Myocyte (in vitro differentiated cells): ENCODE measurements around the gene CLEC9A. TPM values are rescaled to one million over a fixed set of nuclear protein-coding genes. Genes with fewer than 3 reads are reported as not detected.

Experiments
- DNase-seq: peaks from one replicate; pipeline ENCODE4 v3.0.0-alpha.2; 2012; ENCODE audit warnings: low read depth
- total RNA-seq: library from RNA; depleted of rRNA; stranded (reverse); fragments of >200 nt; gene quantifications from 2 replicates; pipeline ENCODE4 v1.2.3, GENCODE V29; 2014

CLEC9A gene
- total RNA-seq, 1 donor from 2014 or later, result not detected

- DNase-seq, result no peak
Measured at GRCh38 chr12:10065241-10065640, 34.8 kb downstream of the CLEC9A start.

- DNase-seq, result no peak
Measured at GRCh38 chr12:10067264-10067663, 36.8 kb downstream of the CLEC9A start.

DNA sequence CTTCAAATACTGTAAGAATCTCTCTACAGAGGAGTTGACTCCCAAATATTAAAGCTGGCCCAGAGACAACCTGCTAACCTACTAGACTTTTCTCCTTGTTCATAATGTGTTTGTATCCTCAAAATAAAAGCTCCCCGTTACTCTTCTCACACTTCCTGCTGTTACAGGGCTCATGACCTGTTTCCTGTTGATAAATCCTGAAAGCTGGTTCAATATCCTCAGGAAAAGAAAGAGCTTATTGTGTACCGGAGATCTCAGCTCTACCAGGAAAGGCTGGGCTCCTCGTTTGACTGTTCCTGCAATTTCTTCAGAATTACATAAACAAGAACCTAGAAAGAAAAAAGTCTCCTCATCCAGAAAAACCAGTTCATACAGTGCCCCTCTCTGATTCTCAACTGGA is 37.5 kb downstream of the CLEC9A start:
- DNase-seq, result no peak

GRCh38 chr12:10068644-10069043 is 38.2 kb downstream of the CLEC9A start:
- no peak for DNase-seq

- DNase-seq, result no peak
Measured at GRCh38 chr12:10069099-10069498, 38.6 kb downstream of the CLEC9A start.

GRCh38 chr12:10069976-10070375 is 39.5 kb downstream of the CLEC9A start:
- DNase-seq, result no peak

GRCh38 chr12:10070380-10070779 is 39.9 kb downstream of the CLEC9A start:
- DNase-seq, result no peak

GRCh38 chr12:10072131-10072530 is 41.6 kb downstream of the CLEC9A start:
- DNase-seq, result no peak

DNA sequence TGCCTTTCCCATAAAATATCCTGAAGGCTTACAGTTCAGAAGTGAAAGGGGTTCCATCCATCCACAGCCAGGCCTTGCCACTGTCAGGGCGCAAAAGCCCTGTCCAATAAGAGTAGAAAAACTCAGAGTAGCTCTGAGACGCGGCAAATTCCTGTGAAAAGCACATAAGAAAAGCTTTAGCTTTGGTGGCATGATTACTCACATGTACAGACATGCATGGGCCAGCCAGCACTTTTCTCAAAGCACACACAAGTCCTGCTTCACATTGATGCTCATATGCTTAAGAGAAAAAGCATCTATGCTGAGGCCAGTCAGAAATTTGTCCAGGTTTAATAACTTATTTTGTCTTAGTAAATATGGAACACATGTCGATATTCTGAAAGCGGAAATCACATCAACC is 42.8 kb downstream of the CLEC9A start:
- no peak for DNase-seq

DNA sequence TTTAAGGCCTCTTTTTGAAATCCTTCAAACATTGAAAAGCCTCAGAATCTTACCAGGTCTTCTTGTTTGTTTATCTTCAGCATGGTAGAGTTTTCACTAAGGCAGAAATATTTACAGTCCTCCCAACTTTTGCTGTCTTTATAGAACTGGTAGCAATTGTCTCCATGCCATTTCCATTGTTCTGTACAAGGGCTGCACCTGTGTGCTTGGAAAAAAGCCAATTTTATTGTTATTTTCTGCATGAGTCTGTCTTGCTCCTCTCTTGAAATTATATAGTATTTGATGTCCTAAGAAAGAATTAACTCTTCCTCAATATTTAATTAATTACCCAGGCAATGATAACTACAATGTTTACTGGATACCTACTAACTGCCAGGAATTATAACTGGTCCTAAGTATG is 45.0 kb downstream of the CLEC9A start:
- no peak for DNase-seq

DNA sequence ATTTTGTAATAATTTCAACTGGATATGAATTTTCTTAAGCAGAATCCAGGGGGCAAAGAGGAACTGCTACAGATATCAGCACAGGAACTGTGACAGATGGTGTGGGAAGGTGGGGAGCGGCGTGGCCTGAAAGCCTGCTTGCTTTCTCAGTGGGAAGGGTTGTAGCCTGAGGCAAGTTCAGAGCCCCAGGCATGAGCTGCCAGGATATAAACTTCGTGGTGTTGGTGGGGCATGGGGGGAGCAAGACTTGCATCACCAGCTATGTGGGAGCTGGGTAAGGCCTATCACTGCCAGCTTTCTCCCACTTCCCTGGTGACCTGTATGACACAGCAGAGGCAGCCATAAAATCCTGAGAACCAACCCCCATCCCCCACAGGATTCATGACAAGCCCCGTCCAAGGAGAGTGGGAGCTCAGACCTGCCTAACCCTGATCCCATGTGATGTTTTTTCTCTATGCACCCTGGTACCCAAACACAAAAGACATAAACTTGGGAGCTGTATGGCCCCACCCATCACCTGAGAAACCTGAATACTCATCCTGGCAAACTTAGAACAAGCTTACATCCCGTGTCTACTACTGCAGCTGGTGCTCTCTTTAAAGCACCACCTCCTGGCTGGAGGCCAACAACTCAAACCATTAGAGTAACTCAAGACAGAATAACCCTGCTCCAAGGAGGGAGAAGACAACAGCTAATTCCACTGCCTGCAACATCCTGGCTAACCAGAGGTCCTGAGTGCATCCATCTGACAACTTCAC is 51.8 kb downstream of the CLEC9A start:
- no peak for DNase-seq

DNA sequence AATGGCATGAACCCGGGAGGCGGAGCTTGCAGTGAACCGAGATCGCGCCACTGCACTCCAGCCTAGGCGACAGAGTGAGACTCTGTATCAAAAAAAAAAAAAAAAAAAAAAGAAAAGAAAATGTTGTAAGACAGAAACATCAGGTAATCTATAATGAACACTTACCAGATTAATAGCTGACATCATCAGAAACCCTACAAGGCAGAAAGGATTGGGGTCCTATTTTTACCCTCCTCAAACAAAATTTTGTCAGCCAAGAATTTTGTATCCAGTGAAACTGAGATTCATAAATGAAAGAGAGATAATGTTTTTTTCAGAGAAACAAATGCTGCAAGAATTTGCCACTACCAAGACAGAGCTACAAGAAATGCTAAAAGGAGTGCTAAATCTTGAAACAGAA is 54.3 kb downstream of the CLEC9A start:
- DNase-seq, result no peak

DNA sequence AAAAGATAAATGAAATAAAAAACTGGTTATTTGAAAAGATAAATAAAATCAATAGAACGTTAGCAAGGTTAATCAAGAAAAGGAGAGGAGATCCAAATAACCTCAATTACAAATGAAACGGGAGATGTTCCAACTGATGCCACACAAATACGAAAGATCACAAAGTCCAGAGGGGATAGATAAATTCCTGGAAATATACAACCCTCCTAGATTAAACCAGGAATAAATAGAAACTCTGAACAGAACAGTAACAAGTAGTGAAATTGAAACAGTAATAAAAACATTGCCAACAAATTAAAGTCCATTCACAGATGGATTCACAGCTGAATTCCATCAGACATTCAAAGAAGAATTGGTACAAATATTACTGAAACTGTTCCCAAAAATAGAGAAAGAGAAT is 55.9 kb downstream of the CLEC9A start:
- no peak for DNase-seq

DNA sequence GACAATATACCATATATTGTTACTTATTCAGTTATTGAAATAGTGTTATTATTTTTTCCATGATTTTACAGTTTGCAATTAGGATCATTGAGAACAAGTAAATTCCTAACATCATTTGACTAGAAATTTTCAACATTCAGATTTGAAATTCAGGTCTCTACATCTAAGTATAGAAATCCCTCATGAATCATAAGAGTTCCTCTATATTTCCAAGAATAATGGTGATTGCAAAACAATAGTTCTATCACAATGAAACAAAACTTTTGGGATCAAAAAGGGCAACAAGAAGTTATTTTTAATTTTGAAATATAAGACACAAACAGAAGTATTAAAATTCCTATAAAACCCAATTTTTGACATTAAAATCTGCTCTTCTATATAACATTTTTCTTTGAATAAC is 57.5 kb downstream of the CLEC9A start:
- no peak for DNase-seq

- DNase-seq, result no peak
Measured at GRCh38 chr12:10088955-10089900, 58.7 kb downstream of the CLEC9A start.

DNA sequence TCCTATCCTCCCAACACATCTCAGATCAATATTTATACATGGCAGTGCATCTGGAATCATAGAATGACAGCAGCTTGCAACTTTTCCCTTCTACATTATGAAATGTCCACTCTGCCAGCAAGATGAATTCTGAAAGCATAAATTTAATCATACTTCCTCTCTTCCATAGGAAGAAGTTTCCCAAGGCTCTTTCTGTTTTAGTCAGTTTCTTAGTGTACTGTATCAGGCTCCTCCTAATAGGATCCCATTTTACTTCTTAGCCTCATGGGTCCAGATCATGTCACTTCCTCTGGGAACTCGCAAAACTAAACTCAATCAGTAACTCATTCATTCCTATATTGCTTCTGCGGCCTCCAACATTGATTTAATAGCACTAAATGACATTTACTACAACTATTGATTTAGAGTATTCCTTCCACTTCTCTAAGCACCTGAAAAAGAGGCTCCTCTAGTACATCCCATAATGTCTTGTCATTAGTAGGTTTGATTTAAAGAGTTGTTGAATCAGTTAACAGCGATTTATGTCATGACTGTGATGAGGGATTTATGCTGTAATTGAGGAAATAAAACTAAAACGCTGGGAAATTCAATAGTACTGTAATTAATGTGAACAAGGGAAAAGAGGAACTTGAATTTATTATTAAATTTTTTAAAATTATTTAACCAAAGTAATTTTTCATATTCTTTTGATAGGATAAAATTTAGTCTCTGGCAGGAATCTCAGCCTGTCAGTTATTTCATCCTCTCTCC is 64.3 kb downstream of the CLEC9A start:
- DNase-seq, result no peak

DNA sequence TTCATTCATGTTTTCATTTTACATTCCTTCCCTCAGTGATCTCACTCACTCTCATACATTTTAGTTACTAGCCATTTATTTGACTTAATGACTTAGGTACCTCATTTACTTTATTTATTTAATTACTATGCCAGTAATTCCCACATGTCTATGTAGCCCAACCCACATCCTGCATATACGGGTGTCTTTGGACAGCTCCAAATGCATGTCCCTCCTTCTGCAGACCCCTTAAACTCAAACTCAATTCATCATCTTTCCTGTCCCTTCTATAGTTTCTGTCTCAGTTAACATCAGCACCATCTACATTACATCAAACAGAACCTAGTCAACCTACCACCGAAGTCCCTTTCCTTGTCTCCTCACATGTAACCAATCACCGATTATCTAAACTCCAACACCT is 65.5 kb downstream of the CLEC9A start:
- DNase-seq, result no peak

GRCh38 chr12:10097521-10097920 is 67.0 kb downstream of the CLEC9A start:
- no peak for DNase-seq

DNA sequence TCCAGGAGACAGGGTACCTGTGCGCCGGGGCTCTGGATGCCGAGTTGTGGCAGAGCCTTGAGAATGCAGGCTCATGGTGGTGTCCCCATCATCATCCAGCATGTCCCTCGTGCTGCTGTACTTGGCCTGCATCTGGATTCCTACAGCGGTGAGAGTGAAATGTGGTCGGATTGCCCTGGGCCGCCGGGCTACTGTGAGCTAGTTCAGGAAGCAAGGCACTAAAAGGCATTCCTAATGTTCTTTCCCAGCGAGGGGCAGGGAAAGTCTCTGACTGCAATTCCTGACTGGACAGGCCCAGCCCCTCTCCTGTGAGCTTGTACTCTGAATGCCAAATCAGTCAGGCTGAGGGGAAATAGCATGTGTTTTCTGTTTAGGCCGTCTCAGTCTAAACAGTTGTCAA is 68.3 kb downstream of the CLEC9A start, which contains the start of gene CLEC1A:
Gene CLEC1A, minus strand, starts transcription at position 195 of the 400 bp plus-strand sequence. Its CDS starts 63 bp downstream, at position 132.
- no peak for DNase-seq

DNA sequence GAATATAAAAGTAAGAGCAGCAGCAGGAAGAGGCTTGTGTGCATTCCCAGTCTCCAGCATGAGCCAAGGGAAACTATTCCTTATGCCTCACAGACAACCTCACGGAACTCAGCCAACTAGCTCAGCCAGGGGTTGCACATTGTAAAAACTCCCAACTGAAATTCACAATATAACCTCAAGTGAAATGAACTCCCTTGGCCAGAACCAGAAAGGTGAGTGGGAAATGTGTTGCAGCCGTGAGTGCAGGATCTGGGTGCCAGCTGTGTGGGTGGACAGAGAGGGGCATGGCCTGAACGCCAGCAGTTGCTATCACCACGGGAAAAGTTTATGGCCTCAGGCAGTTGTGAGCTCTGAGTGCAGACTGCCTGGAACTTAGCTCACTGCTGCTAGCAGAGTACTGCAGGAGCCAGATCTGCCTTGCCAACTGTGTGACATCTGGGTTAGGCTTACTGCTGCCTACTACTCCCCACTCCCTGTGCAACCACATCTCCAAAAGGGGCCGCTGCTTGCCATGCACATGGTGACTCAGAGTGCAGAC is 70.6 kb downstream of the CLEC9A start:
- no peak for DNase-seq

- DNase-seq, result no peak
Measured at GRCh38 chr12:10101648-10102220, 71.3 kb downstream of the CLEC9A start.
